ENCODE data around the gene ACP5. TPM values are rescaled to one million over a fixed set of nuclear protein-coding genes. Genes with fewer than 3 reads are reported as not detected.

ACP5 gene
- total RNA-seq, 1 experiment from 2014 or later, result not detected

DNA sequence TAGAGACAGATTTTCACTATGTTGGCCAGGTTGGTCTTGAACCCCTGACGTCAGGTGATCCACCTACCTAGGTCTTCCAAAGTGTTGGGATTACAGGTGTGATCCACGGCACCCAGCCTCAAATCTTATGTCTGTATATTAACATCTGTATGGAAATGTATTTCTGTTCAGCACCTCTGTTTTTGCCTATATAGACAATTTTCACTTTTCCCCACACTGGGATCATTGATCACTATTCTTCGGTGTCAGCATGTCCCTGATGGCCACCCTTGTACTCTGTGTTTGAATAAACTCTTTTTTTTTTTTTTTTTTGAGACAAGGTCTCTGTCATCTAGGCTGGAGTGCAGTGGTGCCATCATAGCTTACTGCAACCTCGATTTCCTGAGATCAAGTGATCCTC is 16.6 kb upstream of the ACP5 start:
- H3K9ac ChIP-seq (ENCODE audit: low read length), result no peak overlapping the region
- DNase-seq (no peak), ATAC-seq (no peak)
- peaks cover 18% of the 10 kb centered on the region for H3K79me2 ChIP-seq (ENCODE audit: low read length)
- TF ChIP-seq, protein P1, sequence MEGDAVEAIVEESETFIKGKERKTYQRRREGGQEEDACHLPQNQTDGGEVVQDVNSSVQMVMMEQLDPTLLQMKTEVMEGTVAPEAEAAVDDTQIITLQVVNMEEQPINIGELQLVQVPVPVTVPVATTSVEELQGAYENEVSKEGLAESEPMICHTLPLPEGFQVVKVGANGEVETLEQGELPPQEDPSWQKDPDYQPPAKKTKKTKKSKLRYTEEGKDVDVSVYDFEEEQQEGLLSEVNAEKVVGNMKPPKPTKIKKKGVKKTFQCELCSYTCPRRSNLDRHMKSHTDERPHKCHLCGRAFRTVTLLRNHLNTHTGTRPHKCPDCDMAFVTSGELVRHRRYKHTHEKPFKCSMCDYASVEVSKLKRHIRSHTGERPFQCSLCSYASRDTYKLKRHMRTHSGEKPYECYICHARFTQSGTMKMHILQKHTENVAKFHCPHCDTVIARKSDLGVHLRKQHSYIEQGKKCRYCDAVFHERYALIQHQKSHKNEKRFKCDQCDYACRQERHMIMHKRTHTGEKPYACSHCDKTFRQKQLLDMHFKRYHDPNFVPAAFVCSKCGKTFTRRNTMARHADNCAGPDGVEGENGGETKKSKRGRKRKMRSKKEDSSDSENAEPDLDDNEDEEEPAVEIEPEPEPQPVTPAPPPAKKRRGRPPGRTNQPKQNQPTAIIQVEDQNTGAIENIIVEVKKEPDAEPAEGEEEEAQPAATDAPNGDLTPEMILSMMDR (conservative IDR thresholded peaks at IDR 0.05; ENCODE audit: low read depth, low read length), result no peak
- no peak for TF ChIP-seq EZH2 (IDR thresholded peaks at IDR 0.05; ENCODE audit: low read length, unreplicated experiment)
- TF ChIP-seq EZH2phosphoT487 (IDR thresholded peaks at IDR 0.05; ENCODE audit: borderline replicate concordance, low read length), result no peak
- no peak overlapping the region for H2AFZ ChIP-seq (ENCODE audit: low read length)
- H3K4me1 ChIP-seq (ENCODE audit: insufficient read depth, low read length), result peaks cover 6% of the 10 kb centered on the region
- H3K36me3 ChIP-seq (ENCODE audit: low read depth, low read length), result no peaks in the 10 kb centered on the region
- no TSS peak for BruUV-seq (replicated peaks)
- H3F3A ChIP-seq (ENCODE audit: low read length, unreplicated experiment), result no peaks in the 10 kb centered on the region
- no peaks in the 10 kb centered on the region for H3K9me3 ChIP-seq (ENCODE audit: low read length)
- H3K27me3 ChIP-seq (ENCODE audit: low read length), result no peaks in the 10 kb centered on the region
- POLR2A ChIA-PET (ENCODE audit: unreplicated experiment), result no interaction called here
- H3K9me2 ChIP-seq (replicated peaks; ENCODE audit: low read length), result no peaks in the 10 kb centered on the region
- H3K27ac ChIP-seq (ENCODE audit: low read length), result no peak overlapping the region
- CTCF ChIA-PET, result no interaction called here
- no peak overlapping the region for H3K4me3 ChIP-seq (ENCODE audit: low read length)
- no peak overlapping the region for H3K4me2 ChIP-seq (ENCODE audit: low read length)
- H4K20me1 ChIP-seq (ENCODE audit: low read length), result peaks cover 9% of the 10 kb centered on the region; the same call in 1 of the 2 replicates
- intact Hi-C loops (cut with micrococcal nuclease), result no loop called here

DNA sequence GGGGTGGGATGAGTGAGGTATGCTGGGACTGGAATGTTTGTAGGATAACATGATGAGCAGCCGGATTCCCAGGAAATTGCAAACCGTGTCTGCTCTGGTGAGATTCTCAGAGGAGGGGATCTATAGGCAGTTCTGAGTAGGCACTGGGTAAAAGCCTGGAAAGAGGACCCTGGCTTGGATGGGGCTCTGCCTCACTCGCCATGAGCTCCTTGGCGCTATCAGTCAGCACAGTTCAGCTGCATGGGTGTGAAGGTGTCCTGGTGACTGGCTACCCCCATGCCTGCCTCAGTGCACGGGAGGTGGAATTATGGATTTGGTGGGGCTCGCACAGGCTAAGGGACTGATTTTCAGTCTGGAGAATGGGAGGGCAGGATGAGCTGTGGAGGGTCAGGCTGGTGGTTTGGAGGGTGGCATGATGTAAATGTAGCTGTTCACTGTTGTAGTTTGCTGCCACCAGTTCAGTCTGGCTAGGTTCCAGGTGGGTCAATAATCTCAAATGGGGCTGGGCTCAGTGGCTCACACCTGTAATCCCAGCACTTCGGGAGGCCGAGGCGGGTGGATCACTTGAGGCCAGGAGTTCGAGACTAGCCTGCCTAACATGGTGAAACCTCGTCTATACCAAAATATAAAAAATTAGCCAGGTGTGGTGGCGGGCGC is 10.7 kb upstream of the ACP5 start:
- DNase-seq, result no peak
- BruUV-seq (replicated peaks), result no TSS peak
- CTCF ChIA-PET, result interaction anchor here (1.0 kb wide), 1 partner anchor 30 kb away, joined by 7 read pairs; the partner anchor contains the start of gene ELOF1
- H3F3A ChIP-seq (ENCODE audit: low read length, unreplicated experiment), result no peaks in the 10 kb centered on the region
- H3K27ac ChIP-seq (ENCODE audit: low read length), result no peak overlapping the region
- POLR2A ChIA-PET (ENCODE audit: unreplicated experiment), result no interaction called here
- peak overlapping the region; percentile 62 for H3K4me3 ChIP-seq (ENCODE audit: low read length)
- peak; percentile 63 for ATAC-seq
- H3K9me2 ChIP-seq (replicated peaks; ENCODE audit: low read length), result no peaks in the 10 kb centered on the region
- intact Hi-C loops (cut with micrococcal nuclease), result loop anchor here (2.0 to 5.0 kb wide), 3 partner anchors 29 to 91 kb away; partner anchors contain the start of genes CNN1 and ELOF1
- H3K9ac ChIP-seq (ENCODE audit: low read length), result 0 out of 2 replicates have a peak overlapping the region, but pooled peaks have one; percentile 17
- H2AFZ ChIP-seq (ENCODE audit: low read length), result peak overlapping the region; percentile 88
- no peaks in the 10 kb centered on the region for H3K27me3 ChIP-seq (ENCODE audit: low read length)
- H3K4me1 ChIP-seq (ENCODE audit: insufficient read depth, low read length), result 0 out of 2 replicates have a peak, but pooled peaks cover 5% of the 10 kb centered on the region
- TF ChIP-seq EZH2 (IDR thresholded peaks at IDR 0.05; ENCODE audit: low read length, unreplicated experiment) (no peak), EZH2phosphoT487 (IDR thresholded peaks at IDR 0.05; ENCODE audit: borderline replicate concordance, low read length) (no peak)
- TF ChIP-seq, protein P1 (conservative IDR thresholded peaks at IDR 0.05; ENCODE audit: low read depth, low read length), result no peak; the same call in 1 of the 2 replicates
- H4K20me1 ChIP-seq (ENCODE audit: low read length), result no peaks in the 10 kb centered on the region
- no peaks in the 10 kb centered on the region for H3K79me2 ChIP-seq (ENCODE audit: low read length)
- no peaks in the 10 kb centered on the region for H3K36me3 ChIP-seq (ENCODE audit: low read depth, low read length)
- no peaks in the 10 kb centered on the region for H3K9me3 ChIP-seq (ENCODE audit: low read length)
- peak overlapping the region; percentile 90 for H3K4me2 ChIP-seq (ENCODE audit: low read length)

Measured in PC-3 (cell line).